Stimulated activated CD4-positive, alpha-beta T cell treated with anti-CD3 and anti-CD28 coated beads, Interleukin-15, amount 100 ng/mL, for 24 hours (primary cell): ENCODE data around the gene HOXA11.

Experiments used
- DNase-seq: peaks from one replicate; pipeline ENCODE4 v3.0.0-alpha.2; 2020

The HOXA11 gene

GRCh38 chr7:27205325-27206280 is 20.6 kb upstream of the HOXA11 start:
- no peak for DNase-seq

DNA sequence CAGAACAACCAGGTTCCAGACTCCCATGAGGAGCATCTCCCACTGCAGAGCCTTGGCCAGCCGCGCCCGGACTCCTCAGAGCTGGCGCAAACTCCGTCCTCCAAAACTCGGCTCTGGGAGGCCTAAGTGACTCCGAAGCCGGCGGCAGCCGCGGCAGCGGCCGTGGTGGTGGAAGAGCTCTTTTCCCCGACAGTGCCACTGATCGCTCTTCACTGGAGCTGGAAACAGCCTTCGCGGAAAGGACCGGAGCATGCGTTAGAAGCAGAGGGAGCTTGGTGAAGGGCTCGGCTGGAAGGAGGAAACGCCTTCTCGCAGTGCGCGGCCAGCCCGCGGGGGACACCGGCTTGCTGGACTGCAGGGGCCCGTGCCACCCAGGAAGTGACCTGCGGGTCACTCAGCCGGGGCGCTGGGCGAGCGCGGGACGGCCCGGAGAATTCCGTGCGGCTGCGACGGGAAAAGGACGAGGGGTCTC is 19.9 kb upstream of the HOXA11 start:
- no peak for DNase-seq

- no peak for DNase-seq
These were observed 19.0 kb upstream of the HOXA11 start for GRCh38 chr7:27203964-27204594.

DNA sequence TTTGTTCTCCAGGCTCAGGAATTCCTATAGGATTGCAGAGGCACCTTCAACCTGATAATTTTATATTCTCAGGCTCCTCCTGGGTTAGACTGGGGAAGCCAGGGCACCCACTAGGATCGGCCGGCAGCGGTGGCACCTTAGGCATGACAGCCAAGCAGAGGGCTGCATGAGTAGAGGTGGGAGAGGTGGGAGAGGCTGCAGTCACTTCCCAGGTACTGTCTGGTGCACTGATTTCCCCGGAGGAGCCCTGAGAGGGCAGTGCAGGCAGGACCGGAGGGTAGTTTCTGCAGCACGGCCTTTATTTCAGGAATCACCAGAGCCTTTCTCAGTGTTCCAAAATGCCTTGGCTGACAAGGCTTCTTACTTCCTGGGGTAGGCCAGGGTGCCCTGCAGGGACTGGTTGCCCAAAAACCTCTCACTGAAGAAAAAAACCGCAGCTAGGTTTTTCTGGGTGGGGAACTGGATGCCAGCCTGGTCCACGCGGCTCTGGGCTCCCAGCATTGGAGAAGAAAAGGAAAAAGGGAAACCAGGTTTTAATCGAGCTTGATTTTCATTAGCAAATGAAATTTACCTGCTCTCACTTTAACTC is 18.4 kb upstream of the HOXA11 start:
- DNase-seq: no peak

- no peak for DNase-seq
These were observed 17.8 kb upstream of the HOXA11 start for GRCh38 chr7:27202862-27203134.

- DNase-seq: no peak
These were observed 17.2 kb upstream of the HOXA11 start for GRCh38 chr7:27202018-27202861.

DNA sequence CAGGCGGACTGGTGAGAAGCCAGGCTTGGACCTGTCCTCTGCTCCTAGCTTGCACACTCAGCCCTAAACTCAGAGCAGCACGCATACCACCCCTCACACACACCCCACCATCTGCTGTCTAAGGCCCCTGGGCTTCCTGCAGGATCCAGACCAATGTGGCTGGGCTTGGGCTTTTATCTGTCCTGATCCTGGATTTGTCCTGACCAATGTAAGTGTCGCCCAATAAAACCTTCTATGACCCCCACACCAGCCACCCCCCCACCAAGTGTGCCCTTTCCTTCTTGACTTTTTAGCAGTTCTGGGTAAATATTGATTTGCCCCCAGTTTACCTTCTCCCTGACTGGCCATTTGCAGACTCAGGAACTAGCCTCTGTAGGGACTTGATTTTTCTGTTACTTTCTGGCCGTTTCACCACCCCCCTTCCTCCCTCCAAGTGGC is 16.6 kb upstream of the HOXA11 start:
- no peak for DNase-seq

DNA sequence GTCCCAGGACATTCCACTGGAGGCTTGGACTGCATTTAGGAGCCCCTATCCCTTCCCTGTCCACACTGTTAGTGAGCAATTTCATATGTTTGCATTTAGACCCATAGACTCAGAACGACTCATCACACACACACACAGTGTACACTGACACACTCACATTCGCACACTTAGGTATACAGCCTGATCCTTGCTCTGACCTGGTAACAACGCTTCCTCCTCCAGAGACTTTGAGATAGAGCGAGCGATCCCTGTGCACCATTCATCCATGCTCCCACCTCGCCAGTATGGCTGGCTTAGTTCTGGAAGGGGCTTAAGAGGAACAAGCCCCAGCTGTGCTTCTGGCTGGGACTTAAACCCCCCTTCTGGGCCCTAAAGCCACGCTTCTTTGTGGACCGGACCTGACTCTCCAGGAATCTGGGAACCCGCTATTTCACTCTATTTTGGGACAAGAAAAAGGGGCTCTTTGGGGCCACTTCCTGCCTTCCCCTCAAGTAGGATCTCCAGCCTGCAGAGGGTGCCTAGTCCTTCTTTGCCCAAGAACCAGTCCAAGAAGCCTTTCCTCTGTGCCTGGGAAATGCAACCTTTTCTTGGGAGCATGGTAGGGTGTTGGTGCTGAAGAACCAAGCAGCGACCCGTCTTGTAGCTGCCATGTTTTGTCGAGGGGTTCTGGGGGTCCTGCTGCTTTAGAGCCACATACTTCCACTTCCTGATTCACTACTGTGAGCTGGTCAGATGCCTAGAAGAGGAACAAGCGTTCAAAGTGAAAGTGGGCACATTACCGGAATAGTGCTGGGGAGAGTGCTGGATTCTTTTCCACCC is 15.9 kb upstream of the HOXA11 start:
- DNase-seq: no peak

DNA sequence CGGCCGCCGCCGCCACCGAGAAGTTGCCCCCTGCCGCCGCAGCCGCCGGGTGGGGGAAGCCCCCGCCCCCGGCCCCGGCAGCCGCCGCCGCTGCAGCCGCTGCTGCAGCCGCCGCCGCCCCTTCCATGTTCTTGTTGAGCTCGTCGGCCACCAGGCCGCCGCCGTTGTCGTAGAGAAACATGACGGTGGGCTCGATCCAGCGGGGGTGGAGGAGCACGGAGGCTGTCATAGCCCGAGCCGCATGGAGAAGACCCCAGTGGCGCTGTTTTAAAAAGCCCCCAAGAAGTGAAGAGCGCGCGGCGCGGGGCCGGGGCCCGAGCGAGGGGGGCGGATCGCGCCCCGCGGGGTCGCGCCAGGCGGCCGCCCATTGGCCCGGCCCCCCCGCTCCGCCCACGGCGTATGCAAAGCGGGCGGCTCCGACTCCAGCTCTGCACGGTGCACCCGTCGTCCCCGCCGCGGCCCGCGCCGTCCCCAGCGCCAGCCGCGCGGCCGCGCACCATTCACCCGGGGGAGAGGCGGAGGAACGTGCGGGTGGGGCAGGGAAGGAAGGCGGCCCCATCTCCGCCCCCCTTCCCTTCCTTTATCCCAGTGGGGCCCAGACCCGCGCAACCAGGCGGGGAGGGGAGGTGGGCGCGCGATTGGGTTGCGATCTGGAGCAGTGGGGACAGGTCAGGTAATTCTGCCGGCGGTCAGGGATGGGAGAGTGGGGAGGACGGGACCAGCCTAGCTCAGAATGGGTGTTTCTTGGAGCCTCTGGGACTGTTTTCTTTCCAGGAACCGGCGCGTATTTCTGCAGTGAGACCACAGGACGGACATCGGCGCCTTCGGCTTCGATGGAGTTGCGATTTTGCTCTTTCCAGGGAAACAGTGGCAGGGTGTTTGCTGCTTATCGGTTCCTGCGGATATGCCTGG is 15.1 kb upstream of the HOXA11 start, which contains the start of gene HOXA13:
Gene HOXA13 (minus strand): TSS at position 243 of the 912 bp plus-strand sequence. CDS start 14 bp downstream, at position 229.
- peak; percentile 49 for DNase-seq

- DNase-seq: no peak
These were observed 14.1 kb upstream of the HOXA11 start for GRCh38 chr7:27198871-27199801.

- DNase-seq: no peak
These were observed 13.3 kb upstream of the HOXA11 start for GRCh38 chr7:27198138-27198841.

DNA sequence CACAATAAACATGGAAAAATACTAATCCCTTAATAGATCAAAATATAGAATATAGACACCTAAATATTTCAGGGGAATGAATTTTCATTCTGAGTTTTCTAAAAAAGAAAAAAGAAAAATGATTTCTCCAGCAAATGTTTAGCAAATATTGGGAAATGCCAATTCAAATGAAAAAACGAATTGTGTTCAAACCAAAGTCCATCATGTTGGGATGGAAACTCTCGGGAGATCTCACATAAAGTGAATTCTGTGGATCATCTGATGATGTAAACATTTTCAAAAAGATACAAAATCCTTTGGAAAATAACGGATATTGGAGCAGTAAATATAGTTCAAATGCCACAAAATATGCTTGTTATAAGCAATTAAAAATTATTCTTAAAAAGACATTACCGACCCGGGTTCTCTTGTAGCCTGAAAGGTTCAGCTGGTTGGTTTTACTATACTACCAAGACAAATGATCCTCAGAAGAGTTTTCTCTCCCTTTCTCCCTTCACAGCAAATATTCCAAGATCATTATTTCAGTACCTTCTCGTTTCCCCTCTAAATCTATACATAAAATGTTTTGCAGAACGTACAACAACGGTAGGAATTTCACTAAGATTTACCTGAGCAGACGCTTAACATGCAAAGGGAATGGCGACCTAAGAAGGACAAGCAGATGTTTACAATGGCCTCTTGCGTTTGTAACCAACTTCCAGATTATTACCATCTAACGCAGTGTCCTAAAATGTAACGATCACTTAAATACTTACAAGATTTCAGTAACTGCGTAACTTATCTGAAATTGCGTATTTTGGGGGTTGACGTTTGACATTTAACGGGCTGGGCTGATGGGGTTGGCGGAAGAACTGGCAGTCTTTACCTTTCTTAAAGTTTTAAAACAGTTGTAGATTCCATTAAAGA is 12.4 kb upstream of the HOXA11 start:
- no peak for DNase-seq

- peak; percentile 89 for DNase-seq
These were observed 11.3 kb upstream of the HOXA11 start for GRCh38 chr7:27196287-27196767.

DNA sequence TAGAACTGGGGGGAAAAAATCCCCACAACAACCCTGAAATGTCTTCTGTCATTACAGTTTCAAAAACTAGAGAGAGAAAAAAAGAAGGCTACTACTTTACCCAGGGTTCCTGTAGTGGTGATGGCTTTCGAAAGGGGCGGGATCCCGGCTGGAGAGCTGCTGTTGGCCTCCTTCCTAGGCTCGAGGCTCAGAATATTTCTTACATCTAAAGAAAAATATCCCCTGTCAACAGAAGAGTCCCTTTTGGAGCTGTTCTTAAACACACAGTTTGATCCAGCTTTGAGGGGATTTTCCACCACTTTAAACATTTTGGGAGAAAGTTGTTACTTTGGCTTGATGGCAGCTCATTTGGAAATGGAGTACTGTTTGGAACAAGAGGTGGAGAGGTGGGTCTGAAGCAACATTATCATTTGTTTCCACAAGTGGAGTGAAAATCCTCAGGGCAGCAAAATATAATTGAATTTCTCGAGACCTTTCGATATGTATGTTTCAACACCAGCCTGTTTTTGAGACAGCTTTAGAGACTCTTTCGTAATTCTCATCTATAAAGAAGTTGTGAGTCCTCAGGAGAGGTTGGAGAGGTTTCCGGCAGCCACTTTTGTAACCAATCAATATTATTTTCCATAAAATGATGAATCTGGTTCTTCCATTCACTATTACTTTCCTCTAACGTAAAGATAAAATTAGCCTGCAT is 9.8 kb upstream of the HOXA11 start:
- no peak for DNase-seq

GRCh38 chr7:27194002-27194352 is 8.9 kb upstream of the HOXA11 start:
- DNase-seq: no peak

GRCh38 chr7:27193335-27194001 is 8.4 kb upstream of the HOXA11 start:
- DNase-seq: no peak
